VCaP (cell line): Measurements from ENCODE around the gene CSF1R.
A peak's percentile ranks its signal among the peaks of the same experiment; 100 is the strongest.

ENCODE experiments used
- H3K27ac ChIP-seq: fragments of 450-650 bp; 2 replicates; pipeline ENCODE4 v1.5.1; 2017
- CTCF ChIP-seq: fragments of 450-650 bp; conservative IDR thresholded peaks from 2 replicates; pipeline ENCODE4 v1.5.1; 2017; ENCODE audit warnings: mild to moderate bottlenecking, moderate library complexity

The CSF1R gene

GRCh38 chr5:150131461-150131860, 45.1 kb upstream of the CSF1R start:
- H3K27ac ChIP-seq = no peak overlapping the region
- no peak for TF ChIP-seq CTCF

- H3K27ac ChIP-seq = no peak overlapping the region
- TF ChIP-seq CTCF = no peak
These were observed 44.2 kb upstream of the CSF1R start for GRCh38 chr5:150130493-150130922.

GRCh38 chr5:150129813-150130492, 43.6 kb upstream of the CSF1R start:
- peak; percentile 92 for TF ChIP-seq CTCF

GRCh38 chr5:150129454-150129812, 43.1 kb upstream of the CSF1R start:
- no peak for TF ChIP-seq CTCF
- H3K27ac ChIP-seq = no peak overlapping the region; the same call in 1 of the 2 replicates

More at GRCh38 chr5:150129813-150130492, 43.6 kb upstream of the CSF1R start:
- H3K27ac ChIP-seq = no peak overlapping the region; the same call in 1 of the 2 replicates

- no peak for TF ChIP-seq CTCF
- H3K27ac ChIP-seq = no peak overlapping the region
These were observed 40.5 kb upstream of the CSF1R start for GRCh38 chr5:150126921-150127265.

GRCh38 chr5:150126199-150126920, 40.0 kb upstream of the CSF1R start:
- H3K27ac ChIP-seq = no peak overlapping the region
- no peak for TF ChIP-seq CTCF

GRCh38 chr5:150125334-150125733, 39.0 kb upstream of the CSF1R start:
- no peak for TF ChIP-seq CTCF
- H3K27ac ChIP-seq = no peak overlapping the region
